Stimulated activated CD4-positive, alpha-beta T cell treated with anti-CD3 and anti-CD28 coated beads, Interleukin-12 subunit alpha, Interleukin-12 subunit beta, amount 100 ng/mL, for 4 hours (primary cell): ENCODE results near the gene MSI2.
A peak's percentile ranks its signal among the peaks of the same experiment; 100 is the strongest.

Source experiments
- DNase-seq: peaks from one replicate; pipeline ENCODE4 v3.0.0-alpha.2; 2020

MSI2 gene

DNA sequence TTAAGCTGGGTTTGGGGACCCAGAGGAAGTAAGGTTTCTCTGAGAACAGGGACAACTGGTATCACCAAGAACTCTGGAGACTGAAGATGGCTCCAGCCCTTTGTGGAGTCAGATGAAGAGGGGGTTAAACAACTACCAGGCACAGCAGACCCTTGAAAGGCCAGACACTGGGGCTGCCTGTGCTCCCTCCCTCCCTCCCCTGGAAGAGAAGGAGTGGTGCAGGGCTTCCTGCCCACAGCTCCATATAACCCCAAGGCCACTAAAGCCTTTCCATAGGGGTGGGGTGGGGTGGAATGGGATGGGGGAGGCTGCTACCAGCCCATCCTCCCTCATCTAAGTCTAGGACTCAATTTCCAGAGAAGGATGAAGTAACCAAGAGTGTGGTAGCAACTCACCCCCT is 422.1 kb downstream of the MSI2 start:
- no peak for DNase-seq

DNA sequence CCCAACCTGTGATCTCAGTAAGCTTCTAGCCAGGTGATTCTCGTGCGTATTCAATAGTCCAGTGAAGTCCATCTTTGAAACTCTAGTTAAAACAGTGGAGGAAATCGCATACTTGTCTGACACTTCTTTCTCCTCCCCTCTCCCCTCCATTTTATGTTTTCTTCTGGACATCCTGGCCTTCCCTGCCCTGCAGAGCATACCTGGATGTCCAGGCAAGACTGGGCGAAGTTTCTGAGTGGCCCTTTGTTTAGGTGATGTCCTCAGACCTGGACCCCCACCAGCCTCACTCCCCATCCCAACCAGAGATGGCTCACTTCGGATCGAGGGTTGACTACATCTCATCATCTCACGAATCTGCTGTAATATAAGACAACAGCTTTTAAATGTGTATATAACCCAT is 423.0 kb downstream of the MSI2 start:
- no peak for DNase-seq

DNA sequence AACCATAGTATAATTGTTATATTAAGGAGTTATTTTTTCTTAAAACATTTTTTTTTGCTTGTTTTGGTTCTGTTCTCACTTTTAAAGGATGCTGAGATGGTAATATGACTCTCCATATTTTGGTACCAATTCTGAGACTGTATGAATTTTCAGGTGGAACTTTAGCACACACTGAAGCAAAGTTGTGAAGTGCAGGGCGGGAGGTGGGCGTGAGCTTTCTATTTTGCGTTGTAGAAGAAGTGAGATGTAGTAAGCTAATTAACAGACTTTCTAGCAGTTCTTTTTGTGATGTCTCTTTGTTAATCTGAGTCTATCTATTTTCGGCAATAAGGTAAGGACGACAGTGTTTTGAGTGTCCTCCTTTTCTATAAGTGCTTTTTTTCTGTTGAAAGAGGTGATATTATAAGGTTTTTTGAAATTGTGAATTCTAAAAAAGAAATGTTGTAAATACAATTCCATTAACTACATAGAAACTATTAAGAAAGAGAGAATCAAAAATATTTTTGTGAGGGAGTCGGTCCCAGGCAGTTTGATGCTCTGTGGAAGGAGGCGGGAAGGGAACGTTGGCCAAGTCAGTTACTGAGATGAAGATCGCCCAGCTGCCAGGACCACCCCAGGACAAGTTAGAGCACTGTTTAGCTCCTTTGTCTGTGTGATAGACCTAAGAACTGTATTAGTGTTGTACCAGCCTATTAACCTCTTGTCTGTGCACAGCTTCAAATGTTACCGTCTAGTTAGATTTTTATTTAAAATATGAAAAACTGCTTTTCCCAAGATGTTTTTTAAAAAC is 423.8 kb downstream of the MSI2 start:
- no peak for DNase-seq

DNA sequence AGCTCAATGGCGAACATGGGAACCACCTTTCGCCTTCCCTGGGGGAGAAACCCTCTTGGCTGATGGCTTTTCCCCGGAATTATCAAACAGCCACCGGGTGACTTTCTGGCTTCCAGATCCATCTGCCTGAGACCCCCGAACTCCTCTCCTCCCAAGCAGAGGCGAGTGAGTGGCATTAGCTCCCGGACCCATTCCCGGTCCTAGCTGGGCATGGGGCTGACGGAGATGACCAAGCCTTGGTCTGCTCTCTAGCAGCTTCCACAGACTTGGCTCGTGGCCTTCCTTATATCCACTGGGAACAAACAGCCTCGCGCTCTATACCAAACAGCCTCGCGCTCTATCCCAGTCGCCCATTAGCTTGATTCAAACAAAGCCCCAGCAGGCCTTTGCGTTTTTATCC is 426.4 kb downstream of the MSI2 start:
- DNase-seq, result no peak

DNA sequence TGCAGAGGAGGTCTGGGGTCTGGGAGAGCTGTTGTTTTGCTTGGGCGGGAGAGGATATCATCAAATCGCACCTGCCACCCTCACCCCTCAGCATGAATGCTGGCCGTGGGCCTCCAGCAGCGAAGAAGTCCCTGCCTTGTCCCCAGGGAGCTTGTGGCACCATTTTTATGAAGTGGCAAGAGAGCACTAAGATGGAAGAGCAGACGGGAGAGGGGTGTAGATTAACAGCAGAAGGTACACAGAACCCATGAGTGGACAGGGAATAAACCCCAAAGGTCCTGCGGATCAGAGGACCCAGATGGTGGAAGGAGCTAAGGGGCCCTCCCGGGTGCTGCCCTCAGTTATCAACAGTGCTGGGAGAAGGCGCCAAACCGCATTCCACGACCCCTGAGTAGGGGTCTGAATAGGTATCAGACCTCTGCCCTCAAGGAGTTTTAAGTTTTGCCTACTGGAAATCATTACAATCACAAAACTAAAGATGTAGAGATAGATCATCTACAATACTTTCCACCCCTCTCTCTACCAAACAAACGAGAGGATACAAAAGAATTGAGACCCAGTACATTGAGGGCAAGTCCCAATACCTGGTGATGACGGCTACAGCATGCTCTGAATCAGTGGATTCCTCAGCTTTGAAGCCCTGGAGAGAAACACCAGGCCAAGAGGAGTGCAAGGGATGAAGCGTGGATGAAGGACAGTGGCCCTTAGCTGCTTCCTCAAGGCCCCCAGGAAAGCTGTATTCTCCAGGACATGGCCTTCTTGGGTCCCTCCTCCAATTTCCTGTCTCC is 428.6 kb downstream of the MSI2 start:
- DNase-seq, result no peak

DNA sequence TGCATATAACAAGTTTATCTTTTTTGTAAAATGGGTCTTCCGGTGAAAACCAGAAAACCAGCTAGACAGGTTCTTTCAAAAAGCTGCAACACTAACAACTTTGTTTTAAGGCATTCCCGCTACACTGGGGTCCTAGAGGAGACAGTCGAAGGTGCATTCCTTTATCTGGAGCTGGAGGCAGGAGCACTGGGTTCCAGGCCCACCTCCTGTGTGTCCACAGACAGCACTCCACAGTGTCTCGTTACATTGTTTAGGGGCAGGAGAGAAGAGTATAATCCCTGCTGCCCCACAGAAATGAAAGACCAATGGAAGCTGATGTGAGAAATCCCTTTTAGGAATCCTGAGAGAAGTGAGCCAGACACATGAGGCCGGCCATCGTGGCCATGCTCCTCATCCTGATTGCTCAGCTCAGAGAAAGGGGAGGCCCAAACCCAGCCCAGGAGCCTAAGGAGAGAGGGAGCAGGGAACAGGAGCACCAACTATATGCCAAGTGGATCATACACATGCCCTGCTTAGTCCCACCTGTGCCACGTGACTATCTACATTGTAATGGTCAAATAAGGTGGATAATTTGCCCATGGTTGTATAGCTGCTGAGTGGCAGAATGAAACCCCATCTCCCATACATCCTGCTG is 429.3 kb downstream of the MSI2 start:
- no peak for DNase-seq

DNA sequence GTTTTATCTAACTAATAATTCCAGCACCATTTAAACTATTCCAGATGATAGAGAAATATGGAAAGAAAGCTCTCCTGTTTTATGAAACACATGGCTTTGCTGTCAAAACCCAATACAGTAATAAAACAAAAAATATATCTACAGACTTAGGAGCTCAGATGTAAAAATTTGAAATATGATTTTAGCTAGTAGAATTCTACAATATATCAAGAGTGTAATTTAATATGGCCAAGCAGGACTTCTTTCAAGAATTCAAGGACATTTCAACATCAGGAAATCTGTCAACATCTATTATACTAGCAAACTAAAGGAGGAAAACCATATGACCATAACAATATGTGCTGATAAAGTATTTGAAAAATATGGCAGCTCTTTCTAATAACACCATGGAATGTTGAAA is 431.3 kb downstream of the MSI2 start:
- DNase-seq, result no peak

DNA sequence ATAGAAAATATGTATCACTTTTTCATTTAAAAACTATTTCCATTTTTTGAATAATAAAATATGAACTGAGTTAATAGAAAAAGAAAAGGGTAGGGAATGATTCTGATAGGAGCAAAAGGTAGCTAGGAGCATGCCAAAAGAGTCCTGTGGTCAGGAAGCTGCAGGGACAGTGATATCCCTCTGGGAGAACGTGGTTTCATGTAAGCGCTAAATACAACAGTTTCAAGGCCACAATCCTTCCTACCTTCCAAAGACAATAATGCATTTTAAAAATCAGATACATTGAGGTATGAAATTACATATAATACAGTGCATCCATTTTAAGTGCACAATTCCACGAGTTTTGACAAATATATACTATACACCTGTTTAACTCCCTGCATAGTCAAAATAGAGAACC is 432.9 kb downstream of the MSI2 start:
- DNase-seq, result no peak

DNA sequence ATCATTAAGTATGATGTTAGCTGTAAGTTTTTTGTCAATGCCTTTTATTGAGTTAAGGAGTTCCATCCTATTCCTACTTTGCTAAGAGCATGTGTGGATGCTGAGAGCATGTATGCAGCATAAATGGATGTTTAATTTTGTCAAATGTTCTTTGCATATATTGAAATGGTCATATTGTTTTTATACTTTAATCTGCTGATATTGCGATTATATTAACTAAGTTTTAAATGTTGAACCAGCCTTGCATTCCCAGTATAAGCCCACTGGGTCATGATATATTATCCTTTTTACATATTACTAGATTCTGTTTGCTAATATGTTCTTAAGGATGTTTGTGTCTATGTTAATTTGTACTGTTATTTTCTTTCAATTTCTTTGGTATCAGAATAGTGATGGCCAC is 435.6 kb downstream of the MSI2 start:
- DNase-seq, result no peak

DNA sequence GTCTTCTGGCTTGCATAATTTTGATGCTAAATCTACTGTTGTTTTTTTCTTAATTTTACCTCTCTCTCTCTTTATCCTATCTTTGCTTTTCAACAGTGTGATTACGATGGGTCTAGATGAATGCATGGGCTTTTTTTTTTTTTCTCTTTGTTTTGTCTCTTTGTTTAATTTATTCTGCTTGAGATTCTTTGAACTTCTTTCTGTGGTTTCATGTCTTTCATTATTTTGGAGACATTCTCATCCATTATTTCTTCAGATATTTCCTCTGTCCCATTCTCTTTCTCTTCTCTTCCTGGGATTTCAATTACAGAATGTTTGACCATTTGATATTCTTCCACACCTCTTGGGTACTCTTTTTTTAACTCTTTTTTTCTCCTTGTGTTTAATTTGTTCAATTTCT is 436.4 kb downstream of the MSI2 start:
- no peak for DNase-seq

DNA sequence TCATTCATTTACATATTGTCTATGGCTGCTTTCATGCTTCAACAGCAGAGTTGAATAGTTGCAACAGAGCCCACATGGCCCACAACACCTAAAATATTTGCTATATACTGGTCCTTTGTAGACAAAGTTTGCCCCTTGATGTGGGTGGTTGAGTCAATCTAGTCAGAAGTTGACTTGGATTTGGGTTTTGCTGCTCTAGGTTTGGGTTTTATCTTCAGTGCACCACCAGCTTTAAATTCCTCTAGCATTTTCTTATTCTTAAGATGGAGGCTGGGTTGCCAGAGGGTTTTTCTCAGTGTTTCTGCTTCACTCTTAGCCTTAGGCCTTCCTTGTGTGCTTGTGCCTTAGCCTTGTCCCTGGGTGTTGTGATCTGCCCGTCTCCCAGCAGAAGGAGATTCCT is 437.7 kb downstream of the MSI2 start:
- DNase-seq, result no peak

DNA sequence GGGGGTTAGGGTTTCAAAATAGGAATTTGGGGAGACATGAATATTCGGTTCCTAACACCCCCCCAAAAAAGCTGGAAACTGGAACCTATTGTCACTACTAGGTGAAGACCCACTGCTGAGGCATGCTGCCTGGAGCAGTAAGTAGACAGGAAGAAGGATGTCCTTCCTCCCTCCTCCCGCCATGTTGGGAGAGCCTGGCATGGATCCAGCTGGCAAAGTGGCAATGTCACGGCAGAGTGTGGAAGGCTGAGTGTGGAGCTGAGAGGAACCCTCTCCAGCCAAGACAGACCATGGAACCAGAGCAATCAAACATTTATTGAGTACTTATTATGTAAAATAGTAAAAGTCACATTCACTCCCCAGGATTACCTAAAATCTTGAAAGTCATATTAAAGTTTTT is 439.7 kb downstream of the MSI2 start:
- DNase-seq, result no peak

DNA sequence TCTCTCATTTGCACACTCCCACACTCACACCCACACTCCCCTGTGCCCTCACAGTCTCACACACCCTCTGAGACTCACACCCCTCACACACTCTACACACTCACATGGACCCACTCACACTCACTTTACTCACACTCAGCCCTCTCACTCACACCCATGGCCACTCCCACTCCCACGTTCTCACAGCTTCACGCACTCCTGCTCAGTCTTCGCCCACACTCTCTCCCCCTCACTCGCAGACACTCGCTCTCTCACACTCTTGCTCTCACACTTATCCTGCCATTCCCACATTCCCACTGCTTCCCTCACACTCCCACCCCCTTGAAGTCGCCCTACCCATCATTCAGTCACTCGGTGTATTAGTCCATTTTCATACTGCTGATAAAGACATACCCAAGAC is 440.9 kb downstream of the MSI2 start:
- DNase-seq, result no peak

DNA sequence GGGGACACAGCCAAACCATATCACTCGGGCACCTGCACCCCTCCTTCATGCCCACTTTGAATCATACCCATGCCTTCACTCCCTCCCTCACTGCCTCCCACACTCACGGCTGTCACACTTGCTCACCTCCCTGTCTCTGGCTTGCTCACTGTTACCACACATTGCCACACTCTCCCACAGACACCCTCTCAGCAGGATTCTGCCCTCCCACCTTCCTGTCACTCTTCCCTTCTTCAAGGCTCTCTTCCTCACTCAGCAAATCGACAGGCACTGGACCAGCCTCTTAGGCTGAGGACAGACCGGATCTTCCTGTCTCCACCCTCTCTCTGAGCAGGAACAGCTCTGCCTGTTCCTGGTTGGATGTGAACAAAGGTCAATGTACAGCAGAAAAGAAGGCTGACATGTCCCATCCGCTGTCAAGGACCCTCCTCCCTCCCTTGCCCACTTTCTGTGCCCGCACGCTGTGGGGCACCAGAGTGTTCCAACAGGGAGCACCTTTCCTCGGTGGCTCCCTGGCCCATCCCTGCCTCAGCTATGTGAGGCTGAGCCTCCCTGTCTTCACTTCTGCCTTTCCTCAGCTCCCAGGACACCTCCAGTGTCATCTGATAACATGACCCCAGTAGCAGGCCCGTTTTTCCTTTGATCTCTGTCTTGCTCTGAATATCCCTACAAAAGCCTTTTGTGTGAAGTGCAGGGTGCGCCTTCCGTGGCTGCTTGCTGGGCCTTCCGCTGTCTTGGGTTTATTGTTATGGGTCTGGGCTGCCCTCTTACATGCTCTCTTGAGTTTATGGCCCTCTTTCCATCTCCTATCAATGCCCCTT is 441.8 kb downstream of the MSI2 start:
- peak; percentile 7 for DNase-seq

DNA sequence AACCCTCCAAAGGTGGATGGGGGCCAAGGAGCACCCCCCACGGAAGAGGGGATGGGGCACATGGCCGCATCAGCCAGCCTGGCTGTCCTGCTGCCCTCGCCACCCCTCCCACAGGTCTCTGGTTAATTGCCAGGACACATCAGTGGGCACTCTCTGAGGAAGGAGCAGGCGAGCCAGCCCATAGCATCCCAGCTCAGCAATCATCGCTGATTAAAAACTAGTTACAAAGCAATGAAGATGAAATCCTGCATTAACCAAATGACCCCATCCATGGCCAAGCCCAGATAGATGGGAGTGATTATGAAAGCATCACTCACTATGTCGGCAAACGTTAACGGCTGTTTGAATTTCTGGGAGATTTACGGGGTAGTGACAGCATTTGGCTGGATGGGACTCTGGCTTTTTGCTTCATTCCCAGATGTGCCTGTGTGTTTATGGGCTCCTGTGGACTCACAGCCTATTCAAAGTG is 443.5 kb downstream of the MSI2 start:
- no peak for DNase-seq

DNA sequence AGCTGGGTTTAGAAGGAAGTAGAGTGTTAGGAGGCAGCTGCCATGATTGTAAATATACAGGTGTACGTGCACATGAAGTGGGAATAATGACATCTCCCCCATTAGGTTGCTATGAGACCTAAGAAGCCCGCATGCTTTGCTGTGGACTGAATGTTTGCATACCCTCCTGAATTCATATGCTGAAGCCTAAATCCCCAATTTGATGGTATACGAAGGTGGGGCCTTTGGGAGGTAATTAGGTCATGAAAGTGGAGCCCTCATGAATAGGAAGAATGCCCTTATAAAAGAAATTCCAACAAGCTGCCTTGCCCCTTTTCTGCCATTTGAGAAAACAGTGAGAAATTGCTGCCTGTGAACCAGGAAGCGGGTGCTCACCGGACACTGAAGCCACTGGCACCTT is 444.8 kb downstream of the MSI2 start:
- DNase-seq, result no peak

DNA sequence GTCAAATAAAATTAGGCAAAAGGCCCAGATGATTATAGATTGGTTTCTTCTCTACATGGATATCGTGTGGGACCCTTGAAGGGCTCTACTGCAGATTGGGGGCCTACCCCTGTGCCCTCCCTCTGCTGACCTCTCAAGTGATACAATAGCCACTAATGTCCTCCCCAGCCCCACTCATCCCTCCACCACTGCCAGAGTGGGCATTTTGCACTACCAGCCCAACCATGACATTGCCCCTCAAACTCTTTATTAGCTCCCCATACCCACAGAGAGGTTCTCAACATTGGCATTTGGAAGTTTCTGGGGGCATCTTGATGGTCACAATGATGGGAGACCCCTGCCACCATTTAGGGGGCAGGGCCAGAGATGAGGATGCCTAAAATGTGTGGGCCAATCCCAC is 446.9 kb downstream of the MSI2 start:
- DNase-seq, result no peak

DNA sequence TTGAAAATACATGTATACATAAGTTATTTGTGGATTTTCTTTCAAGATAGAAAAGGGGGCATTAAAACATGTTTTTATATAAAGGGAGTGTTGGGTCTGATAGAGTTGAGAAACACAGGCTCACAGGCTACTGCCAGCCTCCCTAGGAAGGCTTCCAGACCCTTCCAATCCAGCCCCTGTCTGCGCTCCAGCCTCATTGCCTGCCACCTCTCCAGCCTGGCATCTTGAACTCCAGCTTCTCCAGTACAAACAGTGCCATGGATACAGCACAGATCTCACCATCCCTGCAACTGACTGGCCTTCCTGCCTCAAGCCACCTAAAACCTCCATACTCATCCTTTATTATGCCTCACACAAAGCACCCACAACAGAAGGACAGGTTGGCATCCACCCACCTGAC is 448.1 kb downstream of the MSI2 start:
- no peak for DNase-seq

DNA sequence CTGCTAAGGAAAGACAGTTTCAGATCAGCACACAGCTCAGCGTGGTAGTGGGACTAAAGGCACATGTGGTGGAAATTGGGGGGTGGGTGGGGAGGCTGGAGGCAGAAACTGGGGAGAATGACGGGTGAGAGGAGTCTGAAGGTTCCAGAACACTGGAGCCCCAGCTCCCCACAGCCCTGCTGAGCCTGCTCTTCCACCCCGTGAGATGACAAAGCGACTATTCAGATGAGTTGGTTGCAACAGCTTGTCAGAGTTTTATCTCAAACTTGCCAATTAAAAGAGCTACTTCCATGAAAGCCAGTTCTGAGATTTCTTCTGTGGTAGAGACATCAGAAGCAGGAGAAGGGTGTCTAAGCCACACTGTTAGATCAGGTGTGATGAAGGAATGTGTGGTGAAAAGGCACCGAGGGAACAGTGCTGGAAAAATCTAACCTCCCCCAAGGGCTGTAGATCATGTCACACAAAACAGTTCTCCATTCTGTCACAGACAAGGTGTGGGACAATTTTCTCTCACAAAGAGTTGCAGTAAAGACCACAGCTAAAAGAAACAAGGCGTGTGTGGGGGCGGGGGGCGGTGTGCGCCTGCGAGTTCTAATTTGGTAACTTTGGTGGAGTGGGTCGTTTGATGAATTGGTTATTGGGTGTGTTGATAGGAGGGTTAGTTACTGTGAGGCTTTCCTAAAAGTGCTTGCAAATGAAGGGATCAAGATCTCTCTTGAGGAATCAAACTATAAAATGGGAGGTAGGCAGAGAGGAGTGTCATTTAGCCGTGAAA is 449.8 kb downstream of the MSI2 start:
- no peak for DNase-seq

DNA sequence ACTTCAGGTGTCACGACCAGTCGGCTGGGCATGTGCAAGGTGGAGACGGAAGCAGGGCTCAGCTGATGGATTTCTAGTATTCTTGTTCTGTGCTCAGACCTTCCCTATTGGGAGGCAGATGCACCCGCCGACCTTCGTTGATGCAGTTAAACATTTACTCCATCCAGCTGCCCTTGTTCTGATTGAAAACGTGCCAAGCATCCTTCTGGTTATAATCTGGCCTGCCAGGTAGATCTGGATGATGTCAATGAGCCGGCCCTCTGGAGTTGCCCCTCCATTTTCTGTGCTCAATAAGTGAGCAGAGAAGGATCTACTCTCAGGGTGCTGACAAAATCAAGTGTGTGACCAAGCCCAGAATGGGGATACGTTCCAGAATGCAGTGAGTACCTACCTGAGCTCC is 450.4 kb downstream of the MSI2 start:
- DNase-seq, result no peak

DNA sequence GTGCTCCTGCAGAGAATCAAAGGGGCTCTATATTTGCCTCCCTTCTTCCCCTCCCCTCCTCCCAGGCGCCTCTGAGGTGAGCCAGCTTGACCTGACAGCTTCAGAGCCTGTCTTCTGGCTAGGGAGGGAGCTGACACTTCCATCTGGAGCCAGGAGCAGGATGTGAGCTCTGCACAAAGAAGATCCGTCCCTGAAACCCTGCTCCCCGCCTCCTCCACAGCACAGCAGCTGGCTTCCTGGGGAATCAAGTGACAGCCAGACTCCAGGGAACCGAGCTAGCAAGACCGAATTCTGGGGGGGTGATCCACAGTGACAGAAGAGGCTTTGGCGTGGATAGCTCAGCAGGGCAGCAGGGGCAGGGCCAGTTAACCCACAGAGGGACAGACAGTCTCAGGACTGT is 451.6 kb downstream of the MSI2 start:
- no peak for DNase-seq

DNA sequence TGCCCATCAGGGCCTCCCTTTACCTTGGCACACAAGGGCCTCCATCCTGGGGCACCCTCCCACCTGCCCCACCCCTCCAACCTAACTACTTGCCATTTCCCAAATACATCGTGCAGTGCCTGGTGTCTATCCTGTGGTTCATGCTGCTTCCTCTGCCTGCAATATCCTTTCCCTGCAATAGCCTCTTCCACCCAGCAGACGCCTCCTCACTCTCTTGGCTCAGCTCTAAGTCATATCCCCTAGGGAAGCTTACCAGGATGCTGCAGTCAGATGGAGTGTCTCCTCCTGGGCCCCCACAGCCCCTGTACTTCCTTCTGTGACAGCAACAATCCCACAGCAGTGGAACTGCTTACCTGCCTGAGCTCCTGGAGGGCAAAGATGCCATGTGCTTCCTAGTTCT is 452.1 kb downstream of the MSI2 start:
- no peak for DNase-seq
